ENCODE data around the gene ADAMTS14. TPM values are rescaled to one million over a fixed set of nuclear protein-coding genes. Genes with fewer than 3 reads are reported as not detected.

The ADAMTS14 gene
- total RNA-seq, 8 experiments from 2014 or later: 0.05 to 1.9 (median 0.50) TPM

- peak in 3 of 8 experiments; percentile 31 to 59 (median 36) for ATAC-seq (replicated peaks in 6 of 8)
- H3K4me3 ChIP-seq: no peak overlapping the region
- in situ Hi-C loops (cut with MboI; ENCODE audit: low pct_unique_long_range_greater_than_20kb in 2 of 9, low sequenced_read_pairs in 9 of 9, unreplicated experiment in 9 of 9): no loop called here
- peaks cover 6 to 10% of the 10 kb centered on the region in 2 donors for H3K4me1 ChIP-seq (replicated peaks in 1 of 2)
- H3K27ac ChIP-seq: no peak overlapping the region
- 65 to 83% (median 73%) methylated on average over 1 to 8 of the region's 15 CpGs; no CpG with 5 or more reads in 4 of the 10 experiments for WGBS, 10 experiments
These were observed 75.1 kb downstream of the ADAMTS14 start for GRCh38 chr10:70747192-70747965.

- peak in 1 of 8 experiments; percentile 18 for ATAC-seq (replicated peaks in 6 of 8)
- 70 to 100% (median 92%) methylated on average over 2 of the region's 3 CpGs; no CpG with 5 or more reads in 7 of the 10 experiments for WGBS, 10 experiments
These were observed 76.0 kb downstream of the ADAMTS14 start for GRCh38 chr10:70748305-70748704.

GRCh38 chr10:70748801-70749573 is 76.7 kb downstream of the ADAMTS14 start:
- 69 to 100% (median 85%) methylated on average over 1 to 10 of the region's 10 CpGs; no CpG with 5 or more reads in 4 of the 10 experiments for WGBS, 10 experiments
- in situ Hi-C loops (cut with MboI; ENCODE audit: low pct_unique_long_range_greater_than_20kb in 2 of 9, low sequenced_read_pairs in 9 of 9, unreplicated experiment in 9 of 9): no loop called here
- H3K4me1 ChIP-seq (replicated peaks in 1 of 2): peaks cover 6 to 10% of the 10 kb centered on the region in 2 donors
- ATAC-seq (replicated peaks in 6 of 8): no peak
- no peak overlapping the region for H3K27ac ChIP-seq
- H3K4me3 ChIP-seq: no peak overlapping the region

More at GRCh38 chr10:70748305-70748704, 76.0 kb downstream of the ADAMTS14 start:
- in situ Hi-C loops (cut with MboI; ENCODE audit: low pct_unique_long_range_greater_than_20kb in 2 of 9, low sequenced_read_pairs in 9 of 9, unreplicated experiment in 9 of 9): no loop called here
- no peak overlapping the region for H3K4me3 ChIP-seq
- H3K4me1 ChIP-seq (replicated peaks in 1 of 2): peaks cover 6 to 10% of the 10 kb centered on the region in 2 donors
- H3K27ac ChIP-seq: no peak overlapping the region

GRCh38 chr10:70749756-70750155 is 77.5 kb downstream of the ADAMTS14 start:
- H3K27ac ChIP-seq: no peak overlapping the region
- WGBS, 10 experiments: 90% methylated on average over 2 of the region's 10 CpGs; no CpG with 5 or more reads in 9 of the 10 experiments
- no peak overlapping the region for H3K4me3 ChIP-seq
- ATAC-seq (replicated peaks in 6 of 8): no peak
- H3K4me1 ChIP-seq (replicated peaks in 1 of 2): peaks cover 6 to 10% of the 10 kb centered on the region in 2 donors
- in situ Hi-C loops (cut with MboI; ENCODE audit: low pct_unique_long_range_greater_than_20kb in 2 of 9, low sequenced_read_pairs in 9 of 9, unreplicated experiment in 9 of 9): loop anchor here in 5 of 9 experiments (10.0 to 25.0 kb wide), 3 partner anchors 138 to 195 kb away; partner anchors contain the start of gene PCBD1 (in 1 of the 5)

- ATAC-seq (replicated peaks in 6 of 8): no peak
- Histone ChIP-seq H3K27ac (no peak overlapping the region), H3K4me1 (replicated peaks in 1 of 2) (peaks cover 6 to 10% of the 10 kb centered on the region in 2 donors), H3K4me3 (no peak overlapping the region)
- in situ Hi-C loops (cut with MboI; ENCODE audit: low pct_unique_long_range_greater_than_20kb in 2 of 9, low sequenced_read_pairs in 9 of 9, unreplicated experiment in 9 of 9): loop anchor here in 5 of 9 experiments (10.0 to 25.0 kb wide), 3 partner anchors 137 to 195 kb away; partner anchors contain the start of gene PCBD1 (in 1 of the 5)
- WGBS, 10 experiments: 0 to 62% (median 41%) methylated on average over 1 to 3 of the region's 3 CpGs; no CpG with 5 or more reads in 6 of the 10 experiments
These were observed 77.9 kb downstream of the ADAMTS14 start for GRCh38 chr10:70750156-70750703.

GRCh38 chr10:70751356-70751755 is 79.0 kb downstream of the ADAMTS14 start:
- WGBS, 10 experiments: 92% methylated on average over 2 of the region's 9 CpGs; no CpG with 5 or more reads in 9 of the 10 experiments
- in situ Hi-C loops (cut with MboI; ENCODE audit: low pct_unique_long_range_greater_than_20kb in 2 of 9, low sequenced_read_pairs in 9 of 9, unreplicated experiment in 9 of 9): loop anchor here in 5 of 9 experiments (10.0 to 25.0 kb wide), 3 partner anchors 136 to 197 kb away; partner anchors contain the start of gene PCBD1 (in 1 of the 5)
- peaks cover 6 to 10% of the 10 kb centered on the region in 2 donors for H3K4me1 ChIP-seq (replicated peaks in 1 of 2)
- no peak overlapping the region for H3K27ac ChIP-seq
- no peak for ATAC-seq (replicated peaks in 6 of 8)
- no peak overlapping the region for H3K4me3 ChIP-seq

- no peak overlapping the region for H3K27ac ChIP-seq
- ATAC-seq (replicated peaks in 6 of 8): no peak
- in situ Hi-C loops (cut with MboI; ENCODE audit: low pct_unique_long_range_greater_than_20kb in 2 of 9, low sequenced_read_pairs in 9 of 9, unreplicated experiment in 9 of 9): loop anchor here in 5 of 9 experiments (10.0 to 25.0 kb wide), 3 partner anchors 135 to 197 kb away; partner anchors contain the start of gene PCBD1 (in 1 of the 5)
- H3K4me1 ChIP-seq (replicated peaks in 1 of 2): peaks cover 8 to 12% of the 10 kb centered on the region in 2 donors
- H3K4me3 ChIP-seq: no peak overlapping the region
- WGBS, 10 experiments: 65 to 100% (median 90%) methylated on average over 2 to 10 of the region's 14 CpGs; no CpG with 5 or more reads in 7 of the 10 experiments
These were observed 79.7 kb downstream of the ADAMTS14 start for GRCh38 chr10:70751991-70752390.

- no peak overlapping the region for H3K27ac ChIP-seq
- WGBS, 10 experiments: 60 to 100% (median 100%) methylated on average over 1 to 4 of the region's 7 CpGs; no CpG with 5 or more reads in 5 of the 10 experiments
- in situ Hi-C loops (cut with MboI; ENCODE audit: low pct_unique_long_range_greater_than_20kb in 2 of 9, low sequenced_read_pairs in 9 of 9, unreplicated experiment in 9 of 9): loop anchor here in 5 of 9 experiments (10.0 to 25.0 kb wide), 3 partner anchors 135 to 198 kb away; partner anchors contain the start of gene PCBD1 (in 1 of the 5)
- ATAC-seq (replicated peaks in 6 of 8): no peak
- peaks cover 2 to 8% of the 10 kb centered on the region in 2 donors for H3K4me1 ChIP-seq (replicated peaks in 1 of 2)
- no peak overlapping the region for H3K4me3 ChIP-seq
These were observed 80.3 kb downstream of the ADAMTS14 start for GRCh38 chr10:70752571-70752970.

- peaks cover 0 to 7% of the 10 kb centered on the region in 2 donors for H3K4me1 ChIP-seq (replicated peaks in 1 of 2)
- H3K4me3 ChIP-seq: no peak overlapping the region
- ATAC-seq (replicated peaks in 6 of 8): no peak
- 38 to 100% (median 73%) methylated on average over 1 to 6 of the region's 10 CpGs; no CpG with 5 or more reads in 3 of the 10 experiments for WGBS, 10 experiments
- in situ Hi-C loops (cut with MboI; ENCODE audit: low pct_unique_long_range_greater_than_20kb in 2 of 9, low sequenced_read_pairs in 9 of 9, unreplicated experiment in 9 of 9): loop anchor here in 5 of 9 experiments (10.0 to 25.0 kb wide), 3 partner anchors 134 to 198 kb away; partner anchors contain the start of gene PCBD1 (in 1 of the 5)
- no peak overlapping the region for H3K27ac ChIP-seq
These were observed 80.8 kb downstream of the ADAMTS14 start for GRCh38 chr10:70753026-70753663.

GRCh38 chr10:70753841-70754621 is 81.7 kb downstream of the ADAMTS14 start:
- Histone ChIP-seq H3K27ac (no peak overlapping the region), H3K4me1 (replicated peaks in 1 of 2) (peaks cover 0 to 7% of the 10 kb centered on the region in 2 donors), H3K4me3 (no peak overlapping the region)
- ATAC-seq (replicated peaks in 6 of 8): no peak
- WGBS, 10 experiments: 40 to 100% (median 76%) methylated on average over 1 to 4 of the region's 15 CpGs; no CpG with 5 or more reads in 3 of the 10 experiments
- in situ Hi-C loops (cut with MboI; ENCODE audit: low pct_unique_long_range_greater_than_20kb in 2 of 9, low sequenced_read_pairs in 9 of 9, unreplicated experiment in 9 of 9): loop anchor here in 5 of 9 experiments (10.0 to 25.0 kb wide), 3 partner anchors 133 to 199 kb away; partner anchors contain the start of gene PCBD1 (in 1 of the 5)

GRCh38 chr10:70756700-70757360 is 84.5 kb downstream of the ADAMTS14 start:
- 13 to 100% (median 73%) methylated on average over 1 to 6 of the region's 8 CpGs; no CpG with 5 or more reads in 2 of the 10 experiments for WGBS, 10 experiments
- peak in 3 of 8 experiments; percentile 25 to 81 (median 39) for ATAC-seq (replicated peaks in 6 of 8)
- in situ Hi-C loops (cut with MboI; ENCODE audit: low pct_unique_long_range_greater_than_20kb in 2 of 9, low sequenced_read_pairs in 9 of 9, unreplicated experiment in 9 of 9): loop anchor here in 5 of 9 experiments (10.0 to 25.0 kb wide), 3 partner anchors 130 to 202 kb away; partner anchors contain the start of gene PCBD1 (in 1 of the 5)
- Histone ChIP-seq H3K27ac (no peak overlapping the region), H3K4me1 (replicated peaks in 1 of 2) (peaks cover 4 to 22% of the 10 kb centered on the region in 2 donors), H3K4me3 (no peak overlapping the region)
